Calu3 (cell line): ENCODE results near the gene FOXS1. TPM values are rescaled to one million over a fixed set of nuclear protein-coding genes. Genes with fewer than 3 reads are reported as not detected.
A peak's percentile ranks its signal among the peaks of the same experiment; 100 is the strongest.

Experiments used
- BruUV-seq: library from RNA; stranded (reverse); fragments of 400-500 nt; replicated peaks from 2 replicates; lab custom pipeline; 2021; lab: Mats Ljungman, UMichigan
- CTCF ChIA-PET: fragments of 300-600 bp; sonication (Branson Sonifier 250); formaldehyde crosslinking; loops from one replicate; lab custom pipeline; 2022; ENCODE audit warnings: antibody characterized with exemption; lab: Charles Lee
- DNase-seq: peaks from one replicate; pipeline ENCODE4 v3.0.0; 2022
- H3K27ac Mint-ChIP-seq: one replicate; pipeline ENCODE4 v1.8.0; 2022; ENCODE audit warnings: mixed read lengths; ENCODE audit not compliant: unreplicated experiment
- H3K27me3 Mint-ChIP-seq: one replicate; pipeline ENCODE4 v1.8.0; 2022; ENCODE audit warnings: mixed read lengths; ENCODE audit not compliant: unreplicated experiment
- H3K36me3 Mint-ChIP-seq: one replicate; pipeline ENCODE4 v1.8.0; 2022; ENCODE audit warnings: mild to moderate bottlenecking, moderate library complexity, mixed read lengths; ENCODE audit not compliant: insufficient read depth, unreplicated experiment
- H3K4me1 Mint-ChIP-seq: one replicate; pipeline ENCODE4 v1.8.0; 2022; ENCODE audit warnings: mild to moderate bottlenecking, low read depth, mixed read lengths; ENCODE audit not compliant: unreplicated experiment
- H3K4me3 Mint-ChIP-seq: one replicate; pipeline ENCODE4 v1.8.0; 2022; ENCODE audit warnings: mild to moderate bottlenecking, low read depth, moderate library complexity, mixed read lengths; ENCODE audit not compliant: unreplicated experiment
- H3K9me3 Mint-ChIP-seq: one replicate; pipeline ENCODE4 v1.8.0; 2022; ENCODE audit warnings: low read depth, mixed read lengths; ENCODE audit not compliant: unreplicated experiment
- CTCF ChIP-seq: fragments of 200-600 bp; IDR thresholded peaks from one replicate; pipeline ENCODE4 v1.8.0; 2022; ENCODE audit warnings: antibody characterized with exemption; ENCODE audit not compliant: unreplicated experiment
- intact Hi-C: fragments of 100-400 bp; cut with micrococcal nuclease; formaldehyde crosslinking; loops from one replicate; pipeline ENCODE4 v1.10.0; 2022; ENCODE audit not compliant: unreplicated experiment
- total RNA-seq: library from RNA; stranded (reverse); gene quantifications from 2 replicates; pipeline ENCODE4 v1.2.3, GENCODE V29; 2022

The FOXS1 gene
- total RNA-seq, 1 experiment from 2014 or later = not detected

GRCh38 chr20:31849306-31849930 is 4.0 kb upstream of the FOXS1 start:
- peaks cover 46% of the 10 kb centered on the region for H3K27me3 Mint-ChIP-seq
- BruUV-seq = no TSS peak

GRCh38 chr20:31848088-31848999 is 2.9 kb upstream of the FOXS1 start:
- intact Hi-C loops = no loop called here
- CTCF ChIA-PET = no interaction called here
- Mint-ChIP-seq H3K27ac (no peak overlapping the region), H3K9me3 (no peaks in the 10 kb centered on the region), H3K4me1 (peaks cover 9% of the 10 kb centered on the region), H3K36me3 (peaks cover 7% of the 10 kb centered on the region), H3K4me3 (no peak overlapping the region), H3K27me3 (peaks cover 46% of the 10 kb centered on the region)
- no TSS peak for BruUV-seq
- no peak for DNase-seq
- TF ChIP-seq CTCF = no peak

More at GRCh38 chr20:31849306-31849930, 4.0 kb upstream of the FOXS1 start:
- H3K27ac Mint-ChIP-seq = no peak overlapping the region
- DNase-seq = peak; percentile 75
- H3K4me3 Mint-ChIP-seq = peak overlapping the region; percentile 31
- CTCF ChIA-PET = interaction anchor here (0.8 to 1.7 kb wide), 4 partner anchors 11 to 102 kb away, joined by 3 to 6 read pairs (median 4); partner anchors contain the start of gene PDRG1
- peaks cover 7% of the 10 kb centered on the region for H3K36me3 Mint-ChIP-seq
- H3K9me3 Mint-ChIP-seq = no peaks in the 10 kb centered on the region
- H3K4me1 Mint-ChIP-seq = peaks cover 9% of the 10 kb centered on the region
- intact Hi-C loops = no loop called here
- no peak for TF ChIP-seq CTCF

- no peak for DNase-seq
- Mint-ChIP-seq H3K36me3 (peaks cover 7% of the 10 kb centered on the region), H3K4me1 (peaks cover 21% of the 10 kb centered on the region), H3K9me3 (no peaks in the 10 kb centered on the region), H3K4me3 (no peak overlapping the region), H3K27me3 (peaks cover 43% of the 10 kb centered on the region), H3K27ac (no peak overlapping the region)
- no TSS peak for BruUV-seq
- TF ChIP-seq CTCF = peak; percentile 22
- intact Hi-C loops = loop anchor here (1.0 kb wide), 1 partner anchor 23 kb away; no protein-coding TSS in a partner anchor
- CTCF ChIA-PET = interaction anchor here (0.6 to 1.6 kb wide), 12 partner anchors 9 to 213 kb away, joined by 3 to 27 read pairs (median 3); partner anchors contain the start of gene PDRG1
Measured at GRCh38 chr20:31846793-31847138, 1.4 kb upstream of the FOXS1 start.

GRCh38 chr20:31844737-31845299 is 586 bp downstream of the FOXS1 start:
- TF ChIP-seq CTCF = no peak
- no TSS peak for BruUV-seq
- intact Hi-C loops = no loop called here
- CTCF ChIA-PET = interaction anchor here (1.0 kb wide), 1 partner anchor 22 kb away, joined by 4 read pairs; no protein-coding TSS in a partner anchor
- Mint-ChIP-seq H3K4me3 (no peak overlapping the region), H3K36me3 (peaks cover 7% of the 10 kb centered on the region), H3K27ac (no peak overlapping the region), H3K27me3 (peaks cover 24% of the 10 kb centered on the region), H3K9me3 (no peaks in the 10 kb centered on the region), H3K4me1 (peaks cover 26% of the 10 kb centered on the region)
- DNase-seq = no peak
